HG02938 (cell line): ENCODE data around the gene CCNYL1.

Source experiments
- ATAC-seq: cut with Tn5 transposase; IDR thresholded peaks from one replicate; pipeline ENCODE4 v1.9.1; 2021; ENCODE audit warnings: mild to moderate bottlenecking, moderate library complexity; ENCODE audit not compliant: unreplicated experiment

CCNYL1 gene

GRCh38 chr2:207764096-207764630, 52.7 kb downstream of the CCNYL1 start:
- ATAC-seq: no peak

DNA sequence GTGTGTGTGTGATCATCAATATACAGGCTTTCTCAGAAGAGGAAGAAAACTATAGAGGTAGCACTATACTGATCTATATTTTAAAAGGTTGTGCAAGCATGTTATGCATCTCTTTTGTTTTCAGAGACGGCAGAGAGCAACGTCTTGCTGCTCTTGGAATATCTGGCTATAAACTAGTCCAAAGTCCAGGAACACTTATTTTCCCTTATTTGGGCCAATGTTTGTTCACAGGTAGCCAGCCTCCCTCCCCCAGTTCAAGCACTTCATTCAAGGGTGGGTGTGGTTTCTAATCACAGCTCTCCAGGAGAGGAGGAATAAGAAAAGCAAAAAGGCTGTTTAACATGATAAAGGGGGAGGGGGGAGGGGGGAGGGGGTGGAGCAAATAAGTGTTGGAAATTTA, 54.1 kb downstream of the CCNYL1 start:
- ATAC-seq: no peak

DNA sequence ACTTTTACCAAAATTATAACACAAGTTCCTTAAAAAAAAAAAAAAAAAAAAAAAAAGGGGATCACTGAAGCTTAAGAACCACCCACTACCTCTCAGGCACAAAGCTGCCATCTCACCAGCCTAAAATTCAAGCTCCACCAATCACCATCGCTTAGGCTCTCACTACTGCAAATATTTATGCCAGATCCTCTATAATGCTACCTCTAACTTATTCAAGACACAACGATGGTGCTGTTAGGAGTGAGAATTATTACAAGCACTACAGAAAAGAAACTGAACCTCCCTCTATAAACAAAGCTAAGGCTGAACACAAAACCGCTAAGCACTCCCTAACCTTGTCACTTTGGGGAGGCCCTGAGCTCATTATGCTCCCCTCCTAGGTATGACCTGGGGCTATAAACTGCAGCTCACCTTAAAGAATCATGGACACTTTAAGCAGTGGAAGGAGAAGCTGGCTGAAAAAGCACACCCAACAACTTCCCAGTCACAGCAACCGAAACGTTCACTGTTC, 54.7 kb downstream of the CCNYL1 start:
- ATAC-seq: no peak

DNA sequence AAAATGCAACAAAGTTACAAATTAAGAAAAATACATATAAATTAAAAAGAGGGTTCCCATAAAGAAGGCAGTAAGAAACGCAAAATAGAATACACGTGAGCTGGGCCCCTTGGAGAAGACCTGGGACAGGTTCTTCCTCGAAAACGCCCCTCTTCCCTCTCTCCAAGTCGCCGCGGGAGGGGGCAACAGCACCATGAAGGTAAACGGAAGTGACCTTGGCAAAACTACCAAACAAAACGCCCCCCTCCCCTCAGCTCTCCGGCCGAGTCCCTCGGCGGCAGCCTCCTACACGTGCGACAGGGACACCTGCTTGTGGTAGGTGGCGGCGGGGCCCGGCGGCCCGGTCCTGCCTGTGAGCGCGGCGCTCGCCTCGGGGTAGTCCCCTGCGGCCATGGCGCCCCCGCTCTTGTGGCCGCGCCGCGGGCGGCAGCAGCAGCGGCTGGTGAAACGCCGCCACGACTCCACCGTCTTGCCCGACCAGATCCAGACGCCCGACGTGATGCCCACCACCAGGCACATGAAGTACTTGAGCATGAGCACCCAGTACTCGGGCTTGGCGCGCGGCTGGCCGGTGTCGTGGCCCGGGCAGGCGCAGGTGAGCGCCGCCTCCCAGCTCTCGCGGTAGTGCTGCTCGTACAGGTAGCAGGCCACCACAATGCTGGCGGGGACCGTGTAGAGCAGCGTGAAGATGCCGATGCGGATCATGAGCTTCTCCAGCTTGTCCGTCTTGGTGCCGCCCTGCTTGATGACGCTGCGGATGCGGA, 55.4 kb downstream of the CCNYL1 start:
- ATAC-seq: no peak

DNA sequence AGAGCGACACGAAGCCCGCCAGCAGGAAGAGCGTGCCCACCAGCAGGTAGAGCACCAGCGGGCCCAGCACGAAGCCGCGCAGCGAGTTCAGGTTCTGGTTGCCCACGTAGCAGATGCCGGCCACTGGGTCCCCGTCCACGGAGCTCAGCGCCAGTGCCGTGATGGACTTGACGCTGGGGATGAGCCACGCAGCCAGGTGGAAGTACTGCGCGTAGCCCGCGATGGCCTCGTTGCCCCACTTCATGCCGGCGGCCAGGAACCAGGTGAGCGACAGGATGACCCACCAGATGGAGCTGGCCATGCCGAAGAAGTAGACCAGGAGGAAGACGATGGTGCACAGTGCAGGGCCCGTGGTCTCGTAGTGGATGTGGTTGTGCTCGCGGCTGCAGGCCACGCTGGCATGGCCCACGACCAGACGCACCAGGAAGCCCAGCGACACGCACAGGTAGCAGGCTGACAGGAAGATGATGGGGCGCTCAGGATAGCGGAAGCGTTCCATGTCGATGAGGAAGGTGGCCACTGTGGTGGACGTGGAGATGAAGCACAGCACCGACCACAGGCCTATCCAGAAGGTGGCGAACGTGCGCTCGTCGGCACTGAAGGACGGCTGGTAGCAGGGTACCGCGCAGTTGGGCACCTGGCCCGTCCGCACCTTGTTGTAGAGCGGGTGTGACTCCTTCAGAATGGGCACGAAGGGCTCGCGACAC, 56.2 kb downstream of the CCNYL1 start:
- no peak for ATAC-seq

DNA sequence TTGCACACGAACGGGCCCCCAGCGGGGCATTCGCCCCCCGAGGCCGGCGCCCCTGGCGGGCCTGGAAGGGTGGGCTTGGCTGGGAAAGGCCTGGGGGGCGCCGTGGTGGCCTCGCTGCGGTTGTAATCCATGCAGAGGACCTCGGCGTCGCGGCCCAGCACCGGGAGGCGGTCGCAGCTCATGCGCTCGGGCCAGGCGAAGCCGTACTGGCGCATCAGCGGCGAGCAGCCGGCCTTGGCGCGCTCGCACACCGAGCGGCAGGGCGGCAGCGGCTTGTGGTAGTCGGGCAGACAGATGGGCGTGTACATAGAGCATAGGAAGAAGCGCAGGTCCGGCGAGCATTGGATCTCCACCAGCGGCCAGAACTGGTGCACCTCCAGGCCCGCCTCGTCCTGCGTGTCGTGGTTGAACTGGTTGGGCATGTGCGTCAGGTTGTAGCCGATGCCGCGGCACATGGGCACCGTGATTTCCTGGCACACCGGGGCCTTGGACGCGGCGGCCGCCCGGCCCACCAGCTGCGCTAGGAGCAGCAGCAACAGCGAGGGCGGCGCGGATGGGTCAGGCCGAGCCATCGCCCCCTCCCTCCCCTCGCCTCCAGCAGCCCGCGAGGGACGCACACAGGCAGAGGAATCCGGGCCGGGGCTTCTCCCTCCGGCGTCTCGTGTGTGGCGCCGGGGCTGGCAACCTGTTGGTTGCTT, 56.9 kb downstream of the CCNYL1 start:
- peak; percentile 24 for ATAC-seq

GRCh38 chr2:207768866-207769596, 57.6 kb downstream of the CCNYL1 start:
- ATAC-seq: peak; percentile 15

GRCh38 chr2:207770602-207771404, 59.4 kb downstream of the CCNYL1 start:
- ATAC-seq: no peak

DNA sequence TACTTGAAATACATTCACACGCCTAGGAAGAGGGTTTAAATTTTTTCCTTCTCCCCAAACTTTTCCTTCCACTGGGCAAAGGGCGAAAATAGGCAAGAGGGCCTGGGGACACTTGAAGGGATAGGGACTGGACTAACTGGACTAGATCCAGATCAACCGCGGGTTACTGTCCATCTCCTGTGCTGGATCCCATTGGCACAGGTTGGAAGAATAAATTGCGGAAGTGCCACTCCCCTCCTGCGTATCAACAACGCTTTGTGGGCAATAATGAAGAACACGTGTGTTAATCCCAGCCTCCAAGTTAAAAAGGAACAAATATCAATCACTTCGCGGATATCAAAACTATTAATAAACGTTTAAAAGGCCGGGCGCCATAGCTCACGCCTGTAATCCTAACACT, 60.0 kb downstream of the CCNYL1 start:
- ATAC-seq: no peak

- no peak for ATAC-seq
These were observed 60.8 kb downstream of the CCNYL1 start for GRCh38 chr2:207772081-207772843.

GRCh38 chr2:207772844-207773205, 61.4 kb downstream of the CCNYL1 start:
- no peak for ATAC-seq

DNA sequence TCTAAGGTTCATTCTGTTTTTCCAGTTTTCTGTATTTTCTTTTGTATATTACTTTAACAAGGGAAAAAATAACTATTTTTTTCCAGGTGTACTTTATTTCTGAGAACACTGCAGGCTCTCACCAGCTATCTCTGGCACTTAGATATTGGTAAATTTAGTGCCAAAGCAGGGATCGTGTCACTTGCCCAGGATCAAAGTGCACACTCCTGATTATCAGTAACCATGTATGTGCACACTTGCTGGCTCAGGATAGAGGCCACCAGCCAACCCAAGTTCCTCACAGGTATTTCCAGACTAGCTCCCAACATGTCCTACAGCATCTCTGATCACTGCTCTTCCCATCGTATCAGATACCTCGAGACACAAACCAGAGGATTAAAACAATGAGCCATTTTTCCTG, 64.0 kb downstream of the CCNYL1 start:
- no peak for ATAC-seq

DNA sequence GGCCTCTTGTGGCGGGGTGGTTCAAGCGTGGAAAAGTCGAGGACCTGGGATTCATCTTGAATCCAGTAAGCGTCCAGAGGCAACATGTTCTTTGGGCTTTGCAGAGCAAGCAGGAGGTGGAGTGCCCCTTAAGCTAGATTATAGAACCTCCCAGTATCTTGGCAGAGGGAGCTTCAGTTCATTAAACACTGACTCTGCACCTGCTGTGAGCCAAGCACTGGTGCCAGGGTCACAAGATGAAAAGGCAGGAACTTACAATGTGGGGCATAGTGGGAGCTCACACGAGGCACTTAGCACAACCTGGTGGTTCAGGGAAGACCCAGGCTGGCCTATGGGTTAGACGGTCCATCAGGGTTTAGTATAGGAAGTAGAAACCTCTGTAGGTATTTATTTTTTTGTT, 65.7 kb downstream of the CCNYL1 start:
- no peak for ATAC-seq

DNA sequence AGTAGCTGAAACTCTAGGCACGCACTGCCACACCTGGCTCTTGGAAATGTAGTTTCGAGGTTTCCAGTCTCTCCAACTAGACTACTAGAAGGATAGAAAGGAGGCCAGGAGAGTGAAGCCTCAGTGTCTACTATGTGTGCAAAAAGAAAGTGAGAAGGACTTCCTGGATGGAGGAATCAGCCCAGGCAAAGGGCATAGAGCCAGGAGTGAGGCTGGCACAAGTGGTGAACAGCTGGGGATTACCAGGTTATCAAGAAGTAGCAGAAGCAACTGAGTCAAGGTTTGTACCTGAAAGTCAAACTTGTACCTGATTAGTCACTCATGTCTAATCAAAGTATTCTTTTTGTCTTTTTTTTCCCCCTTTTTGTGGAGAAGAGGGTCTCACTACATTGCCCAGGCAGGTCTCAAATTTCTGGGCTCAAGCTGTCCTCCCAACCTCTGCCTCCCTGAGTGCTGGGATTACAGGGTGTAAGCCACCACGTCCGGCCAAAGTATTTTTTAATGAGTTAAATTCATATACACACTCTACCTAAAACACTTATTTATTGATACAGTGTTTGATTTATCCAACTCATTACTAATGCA, 67.0 kb downstream of the CCNYL1 start:
- ATAC-seq: no peak

GRCh38 chr2:207779523-207779922, 68.1 kb downstream of the CCNYL1 start:
- no peak for ATAC-seq

DNA sequence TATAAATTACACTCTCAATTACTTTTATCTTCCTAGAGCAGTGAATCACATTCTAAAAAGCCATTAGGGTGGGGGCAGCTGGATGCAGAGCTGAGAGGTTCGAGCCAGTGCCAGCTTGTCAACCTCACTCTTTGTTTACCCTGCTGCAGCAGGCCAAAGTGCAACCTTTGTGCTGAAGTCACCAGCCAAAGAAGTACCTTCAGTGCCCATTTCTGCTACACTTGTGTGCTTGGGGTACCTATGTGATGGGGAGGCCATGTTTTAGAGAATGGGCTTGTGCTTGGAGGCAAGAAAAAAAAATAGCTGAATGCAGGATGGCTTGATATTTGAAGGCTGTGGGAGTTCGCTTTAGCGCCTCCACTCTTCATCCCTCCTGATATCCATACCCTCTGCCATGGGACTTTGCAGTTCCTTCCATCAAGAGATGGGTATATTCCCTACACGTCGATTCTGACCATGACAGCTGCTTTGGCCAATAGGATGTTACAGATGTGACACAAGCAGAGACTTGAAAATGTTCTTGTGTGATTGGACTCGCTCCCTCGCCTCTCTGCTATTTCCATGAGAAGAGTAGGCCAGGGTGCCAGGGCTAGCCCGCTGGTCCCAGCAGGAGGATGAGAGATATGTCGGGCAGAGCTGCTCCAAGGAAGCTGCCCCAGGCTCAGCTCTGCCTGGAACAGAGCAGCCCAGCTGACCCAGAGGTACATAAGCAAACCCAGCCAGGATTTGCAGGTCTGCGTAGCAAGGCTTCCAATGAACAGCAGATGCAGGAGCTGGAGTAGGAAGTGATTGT, 71.0 kb downstream of the CCNYL1 start:
- no peak for ATAC-seq

- ATAC-seq: no peak
These were observed 72.1 kb downstream of the CCNYL1 start for GRCh38 chr2:207783514-207783913.

- no peak for ATAC-seq
These were observed 73.5 kb downstream of the CCNYL1 start for GRCh38 chr2:207784898-207785297.
